ENCODE results near the gene ARHGAP15. TPM values are rescaled to one million over a fixed set of nuclear protein-coding genes. Genes with fewer than 3 reads are reported as not detected.

The ARHGAP15 gene
- total RNA-seq, 2 experiments from 2014 or later = 72.1 to 98.4 TPM

DNA sequence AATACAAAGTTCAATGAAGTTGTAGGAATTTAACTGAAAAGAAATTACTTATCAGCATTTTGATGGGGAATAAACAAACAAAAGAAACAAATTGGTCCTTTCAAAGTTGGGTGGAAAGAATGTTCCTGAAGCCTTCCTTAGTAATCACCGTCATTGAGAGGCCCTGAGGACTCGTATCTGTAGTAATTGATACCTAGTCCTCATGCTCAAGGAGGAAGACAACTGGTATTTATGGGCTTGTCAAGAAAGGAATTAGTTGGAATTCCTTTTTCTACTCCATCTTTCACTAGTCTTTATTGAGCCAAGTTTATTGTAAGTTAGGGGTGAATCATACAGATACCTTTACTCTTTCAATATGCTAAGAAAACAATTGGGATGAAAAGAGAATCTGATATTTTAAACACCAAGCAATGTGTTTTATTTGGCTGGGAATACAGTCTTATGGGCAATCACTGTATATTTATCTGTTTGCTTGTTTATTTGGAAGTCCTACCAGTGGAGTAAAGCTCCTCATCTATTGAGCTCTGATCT, 324.8 kb downstream of the ARHGAP15 start:
- Histone ChIP-seq H3K9me2 (ENCODE audit: insufficient read depth, low read length) (no peaks in the 10 kb centered on the region), H3K9me3 (ENCODE audit: low read length) (no peaks in the 10 kb centered on the region), H4K20me1 (ENCODE audit: insufficient read depth, low read length) (no peaks in the 10 kb centered on the region), H3K4me1 (ENCODE audit: insufficient read depth, low read length, poor library complexity, severe bottlenecking) (no peaks in the 10 kb centered on the region), H2AFZ (ENCODE audit: low read length) (no peak overlapping the region), H3K27ac (ENCODE audit: low read depth, low read length, poor library complexity, severe bottlenecking) (no peak overlapping the region), H3K36me3 (ENCODE audit: insufficient read depth, low read length) (no peaks in the 10 kb centered on the region), H3K4me3 (ENCODE audit: low read depth, low read length, poor library complexity, severe bottlenecking) (no peak overlapping the region), H3K4me2 (ENCODE audit: low read length) (no peak overlapping the region), H3K79me2 (ENCODE audit: insufficient read depth, low read depth, low read length) (no peaks in the 10 kb centered on the region)
- ChIA-PET POLR2A (interaction anchor here (0.6 kb wide), 1 partner anchor 97 kb away, joined by 3 read pairs; no protein-coding TSS in a partner anchor), CTCF (ENCODE audit: unreplicated experiment) (no interaction called here)
- BruUV-seq (replicated peaks) = no TSS peak
- intact Hi-C loops (cut with micrococcal nuclease; ENCODE audit: unreplicated experiment) = no loop called here
- DNase-seq (ENCODE audit: low spot score) = no peak
- TF ChIP-seq EZH2phosphoT487 (IDR thresholded peaks at IDR 0.05; ENCODE audit: borderline replicate concordance, low read depth, low read length) (no peak), CTCF (conservative IDR thresholded peaks at IDR 0.05; ENCODE audit: low read length) (no peak)

- POLR2A ChIA-PET = interaction anchor here (0.5 kb wide), 1 partner anchor 26 kb away, joined by 3 read pairs; no protein-coding TSS in a partner anchor
- no TSS peak for BruUV-seq (replicated peaks)
These were observed 326.1 kb downstream of the ARHGAP15 start for GRCh38 chr2:143455317-143455716.

More at GRCh38 chr2:143455317-143455716, 326.1 kb downstream of the ARHGAP15 start:
- H4K20me1 ChIP-seq (ENCODE audit: insufficient read depth, low read length) = no peaks in the 10 kb centered on the region
- CTCF ChIA-PET (ENCODE audit: unreplicated experiment) = no interaction called here
- intact Hi-C loops (cut with micrococcal nuclease; ENCODE audit: unreplicated experiment) = no loop called here
- H3K36me3 ChIP-seq (ENCODE audit: insufficient read depth, low read length) = no peaks in the 10 kb centered on the region
- no peak overlapping the region for H3K4me3 ChIP-seq (ENCODE audit: low read depth, low read length, poor library complexity, severe bottlenecking)
- no peak for TF ChIP-seq CTCF (conservative IDR thresholded peaks at IDR 0.05; ENCODE audit: low read length)
- TF ChIP-seq EZH2phosphoT487 (IDR thresholded peaks at IDR 0.05; ENCODE audit: borderline replicate concordance, low read depth, low read length) = no peak
- H3K4me1 ChIP-seq (ENCODE audit: insufficient read depth, low read length, poor library complexity, severe bottlenecking) = no peaks in the 10 kb centered on the region
- DNase-seq (ENCODE audit: low spot score) = no peak
- H3K9me2 ChIP-seq (ENCODE audit: insufficient read depth, low read length) = no peaks in the 10 kb centered on the region
- no peak overlapping the region for H3K4me2 ChIP-seq (ENCODE audit: low read length)
- no peak overlapping the region for H3K27ac ChIP-seq (ENCODE audit: low read depth, low read length, poor library complexity, severe bottlenecking)
- H2AFZ ChIP-seq (ENCODE audit: low read length) = no peak overlapping the region
- H3K79me2 ChIP-seq (ENCODE audit: insufficient read depth, low read depth, low read length) = no peaks in the 10 kb centered on the region
- no peaks in the 10 kb centered on the region for H3K9me3 ChIP-seq (ENCODE audit: low read length)

All from OCI-LY7 (cell line).